Urothelium cell line (cell line): ENCODE data around the gene GOT1.

Source experiments
- DNase-seq: peaks from one replicate; pipeline ENCODE4 v3.0.0; 2011; ENCODE audit warnings: low spot score, mixed read lengths
- FAIRE-seq: peaks from 2 replicates; lab custom pipeline; 2011; peaks lifted over from hg19 to GRCh38; lab: Jason Lieb, UNC

Gene GOT1

DNA sequence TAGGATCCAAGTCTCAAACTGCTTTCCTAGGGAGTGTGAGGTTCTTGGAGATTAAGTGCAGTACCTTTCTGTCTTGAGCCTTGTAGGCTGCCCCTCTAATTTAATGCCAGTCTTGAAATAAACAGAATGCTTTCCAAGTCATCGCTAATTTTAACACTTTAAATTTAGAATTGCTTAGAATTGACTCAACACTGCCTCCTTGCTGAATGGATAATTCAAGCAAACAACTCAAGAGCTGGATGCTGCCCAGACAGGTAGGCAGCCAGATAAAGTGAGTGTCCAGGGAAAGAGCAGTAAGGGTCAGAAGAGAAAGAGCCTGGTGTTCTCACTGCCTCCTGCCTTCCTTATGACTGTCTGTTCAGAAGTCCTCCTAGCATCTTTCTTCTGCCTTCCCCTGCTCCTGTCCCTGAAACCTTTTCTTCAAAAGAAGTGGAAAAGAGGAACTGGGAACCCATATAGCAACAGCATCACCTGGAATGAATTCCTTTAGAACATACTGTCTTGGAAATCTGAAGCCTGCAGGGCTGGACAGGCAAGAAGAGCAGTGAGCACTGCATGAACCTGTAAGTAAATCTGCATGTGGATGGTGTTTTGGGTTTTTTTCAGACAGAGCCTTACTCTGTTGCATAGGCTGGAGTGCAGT is 3.1 kb upstream of the GOT1 start:
- DNase-seq (no peak), FAIRE-seq (no peak)

DNA sequence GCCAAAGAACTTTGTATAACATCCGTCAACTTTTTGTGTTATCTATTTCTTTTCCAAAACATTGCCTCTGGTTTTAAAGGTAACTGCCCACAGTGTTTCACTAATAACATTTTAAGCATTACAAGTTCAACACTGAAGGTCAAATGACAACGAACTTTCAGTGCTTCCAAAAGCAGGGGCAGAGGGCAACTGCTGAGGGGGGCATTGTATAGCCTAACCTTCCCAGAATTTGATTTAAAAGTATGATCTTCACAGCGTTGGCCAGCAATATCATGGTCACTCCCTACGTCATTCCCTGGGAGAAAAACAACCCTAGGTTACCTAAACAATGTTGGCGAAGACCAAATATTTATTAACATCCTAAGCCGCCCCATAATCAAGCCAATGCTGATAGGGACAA is 2.5 kb upstream of the GOT1 start:
- DNase-seq: no peak
- FAIRE-seq: no peak

DNA sequence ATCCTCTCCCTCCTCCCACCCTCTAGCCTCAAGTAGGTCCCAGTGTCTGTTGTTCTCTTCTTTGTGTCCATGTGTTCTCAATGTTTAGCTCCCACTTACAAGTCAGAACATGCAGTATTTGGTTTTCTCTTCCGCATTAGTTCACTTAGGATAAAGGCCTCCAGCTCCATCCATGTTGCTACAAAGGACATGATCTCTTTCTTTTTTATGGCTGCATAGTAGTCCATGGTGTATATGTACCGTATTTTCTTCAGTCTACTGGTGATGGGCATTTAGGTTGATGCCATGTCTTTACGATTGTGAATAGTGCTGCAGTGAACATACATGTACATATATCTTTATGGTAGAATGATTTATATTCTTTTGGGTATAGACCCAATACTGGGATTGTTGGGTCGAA is 1.6 kb upstream of the GOT1 start:
- FAIRE-seq (no peak), DNase-seq (no peak)

DNA sequence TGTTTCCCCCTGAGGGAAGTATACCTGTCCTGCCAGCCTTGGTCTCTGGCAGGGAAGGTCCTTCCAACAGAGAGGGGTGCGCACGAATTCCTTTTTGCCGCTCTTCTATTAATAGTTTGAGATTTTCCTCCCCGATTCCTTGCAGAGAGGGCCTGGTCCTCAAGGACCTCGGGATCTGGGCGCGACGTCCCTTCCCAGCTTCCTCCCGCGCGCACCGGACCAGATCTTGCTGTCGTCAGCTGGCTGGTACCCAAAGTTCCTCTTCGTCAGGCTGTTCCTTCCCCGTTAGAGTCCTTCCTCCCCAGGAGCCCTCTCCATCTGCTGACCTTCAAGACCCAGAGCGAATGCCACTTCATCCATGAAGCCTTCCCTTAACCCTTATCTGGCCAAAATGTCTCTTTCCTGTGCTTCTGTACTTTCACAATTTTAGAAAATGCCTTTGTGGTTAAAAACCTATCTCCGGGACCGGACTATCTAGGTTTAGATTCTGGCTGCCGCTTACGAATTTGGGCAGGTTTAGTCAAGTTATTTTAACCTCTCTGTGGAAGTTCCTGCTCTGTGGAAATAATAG is 851 bp upstream of the GOT1 start:
- peak; percentile 40 for DNase-seq

DNA sequence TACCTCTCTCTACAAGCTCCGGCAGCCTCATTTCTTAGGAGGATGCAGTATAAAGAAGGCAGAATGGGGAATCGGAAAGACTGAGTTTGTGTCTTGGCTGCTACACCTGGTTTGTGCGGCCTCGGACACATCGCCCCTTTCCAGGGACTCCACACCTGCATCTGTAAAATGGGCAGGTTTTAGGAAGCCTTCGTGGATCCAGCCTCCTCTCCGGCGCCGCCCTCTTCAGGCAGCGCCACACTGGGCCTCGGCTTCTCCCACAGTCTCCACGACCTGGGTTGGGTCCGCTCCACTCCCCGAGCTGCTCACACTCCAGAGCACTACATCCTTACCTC is 341 bp downstream of the GOT1 start:
- DNase-seq (no peak), FAIRE-seq (no peak)

More for the DNA sequence above, 851 bp upstream of the GOT1 start:
- FAIRE-seq: no peak

DNA sequence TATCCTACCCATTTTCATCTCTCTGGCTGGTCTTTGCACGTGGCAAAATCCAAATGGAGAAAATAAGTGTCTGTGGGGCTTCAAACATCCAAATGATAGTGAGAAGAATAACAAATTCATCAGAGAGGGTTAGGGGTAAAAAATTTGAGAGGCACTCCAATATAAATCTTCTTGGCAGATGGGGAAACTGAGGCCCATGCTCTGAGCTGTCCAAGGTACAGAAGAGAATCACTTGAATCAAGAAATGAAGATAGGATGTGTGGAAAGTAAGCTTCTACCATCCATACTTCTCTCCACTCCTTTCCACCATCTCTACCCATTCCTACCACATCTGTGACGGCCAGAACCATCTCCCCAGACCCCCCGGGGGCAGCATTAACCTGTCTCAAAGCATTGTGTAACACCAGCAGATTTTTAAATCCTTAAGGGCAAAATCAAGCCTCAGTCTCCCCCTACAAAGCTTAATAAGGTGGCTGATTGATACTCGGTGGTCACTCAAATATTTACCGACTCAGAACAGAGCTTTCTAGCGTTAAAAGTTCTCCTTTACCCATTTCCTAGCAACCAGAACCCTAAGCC is 818 bp downstream of the GOT1 start:
- DNase-seq (no peak), FAIRE-seq (no peak)

DNA sequence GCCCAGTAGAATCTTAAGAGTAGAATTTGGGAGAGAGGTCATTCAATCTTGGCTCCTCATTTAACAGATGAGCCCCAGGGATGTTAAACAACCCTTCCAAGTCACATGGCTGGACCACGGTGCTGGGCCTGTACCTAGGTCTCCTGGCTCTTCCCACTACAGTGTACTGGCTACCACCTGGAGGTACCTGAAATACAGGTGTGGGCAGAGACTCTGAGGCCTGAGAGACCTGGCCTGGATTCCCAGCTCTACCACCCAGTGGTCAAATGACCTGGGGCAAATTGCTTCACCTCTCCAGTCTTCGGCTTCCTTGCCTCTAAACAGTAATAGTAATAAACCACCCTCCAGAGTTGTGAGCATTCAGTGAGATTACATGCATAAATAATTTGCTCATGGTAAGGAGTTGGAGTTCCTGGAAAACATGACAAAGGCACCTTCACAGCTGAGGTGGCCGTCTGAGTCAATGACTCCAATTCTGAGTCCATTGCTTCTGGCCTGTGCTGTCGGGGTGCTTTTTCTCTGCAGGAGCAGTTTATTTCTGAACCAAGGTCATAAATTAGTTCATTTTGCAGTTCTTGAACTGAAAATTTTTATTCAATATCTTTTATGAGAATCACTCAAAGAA is 2.7 kb downstream of the GOT1 start:
- no peak for DNase-seq
- no peak for FAIRE-seq

DNA sequence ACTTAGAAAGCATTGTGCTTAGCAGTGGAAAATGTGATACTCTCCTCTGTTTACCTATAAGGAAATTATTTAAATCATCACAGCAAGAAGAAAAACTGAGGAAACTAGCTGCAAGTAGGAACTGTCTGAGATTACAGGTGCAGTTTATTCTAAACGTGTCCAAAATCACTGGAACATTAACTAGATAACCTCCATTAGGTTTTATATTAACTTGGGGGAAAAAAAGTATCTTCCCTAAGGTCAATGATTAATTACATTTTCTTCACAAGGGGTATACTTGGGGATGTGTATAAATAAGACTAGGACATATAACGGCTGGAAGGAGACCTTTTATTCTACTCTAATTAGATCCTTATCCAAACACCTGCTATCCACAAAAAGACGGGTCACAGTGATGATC is 3.7 kb downstream of the GOT1 start:
- no peak for FAIRE-seq
- DNase-seq: no peak

DNA sequence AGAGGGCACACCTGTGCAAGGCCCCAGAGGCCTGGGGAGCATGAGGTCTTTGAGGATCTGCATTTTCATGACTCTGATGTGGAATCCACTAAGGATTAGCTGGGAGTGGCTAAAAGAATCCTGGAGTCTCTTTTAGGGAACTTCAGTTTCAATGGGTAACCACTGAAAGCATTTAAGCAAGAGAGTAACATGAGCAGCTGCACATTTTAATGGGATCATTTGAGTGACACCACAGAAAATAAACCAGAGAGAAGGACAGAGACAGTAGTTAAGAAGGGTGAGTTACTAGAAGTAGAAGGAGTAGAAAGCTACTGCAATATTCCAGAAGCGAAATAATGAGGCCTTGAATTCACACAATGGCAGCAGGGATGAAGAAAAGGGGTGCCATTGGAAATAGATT is 5.2 kb downstream of the GOT1 start:
- no peak for DNase-seq
- FAIRE-seq: no peak

DNA sequence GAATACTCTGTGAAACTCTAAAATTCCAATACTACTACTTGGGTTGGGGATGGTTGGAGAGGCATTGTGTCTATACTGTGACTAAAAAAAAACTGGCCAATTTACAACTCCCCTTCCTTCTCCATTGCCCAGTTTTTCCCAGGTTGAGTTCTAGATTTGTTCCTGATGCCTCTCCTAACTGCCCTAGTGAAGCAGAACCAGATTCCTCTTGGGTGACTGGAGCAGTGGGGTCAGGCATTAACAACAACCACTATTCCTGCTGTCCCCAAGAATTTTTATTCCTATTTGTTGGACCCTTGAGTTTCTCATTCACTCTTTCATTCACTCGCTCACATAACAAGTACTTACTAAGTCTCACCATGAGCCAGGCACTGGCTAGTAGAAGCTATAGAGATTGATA is 5.8 kb downstream of the GOT1 start:
- FAIRE-seq (no peak), DNase-seq (no peak)

DNA sequence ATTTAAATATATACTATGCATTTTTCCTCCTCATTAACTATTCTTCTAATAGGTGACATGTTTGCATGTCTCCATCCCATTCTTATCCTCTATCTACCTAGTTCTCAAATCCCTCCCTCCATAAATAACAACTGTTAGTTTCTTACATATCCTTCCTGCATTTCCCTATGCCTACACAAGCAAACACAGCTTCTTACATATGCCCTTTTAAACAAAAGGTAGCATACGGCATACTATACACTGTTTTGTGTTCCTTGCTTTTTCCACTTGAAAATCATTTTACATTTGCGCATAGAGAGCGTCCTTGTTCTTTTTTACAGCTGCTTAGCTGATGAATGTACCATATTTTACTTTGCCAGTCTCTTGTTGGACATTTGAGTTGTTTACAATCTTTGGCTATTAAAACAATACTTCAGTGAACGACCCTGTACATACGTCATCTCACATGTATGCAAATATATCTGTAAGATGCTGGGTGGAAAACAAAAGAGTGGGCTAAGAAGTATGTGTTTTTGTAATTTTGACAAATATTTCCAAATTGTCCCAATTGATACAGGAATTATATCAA is 7.8 kb downstream of the GOT1 start:
- DNase-seq (no peak), FAIRE-seq (no peak)

DNA sequence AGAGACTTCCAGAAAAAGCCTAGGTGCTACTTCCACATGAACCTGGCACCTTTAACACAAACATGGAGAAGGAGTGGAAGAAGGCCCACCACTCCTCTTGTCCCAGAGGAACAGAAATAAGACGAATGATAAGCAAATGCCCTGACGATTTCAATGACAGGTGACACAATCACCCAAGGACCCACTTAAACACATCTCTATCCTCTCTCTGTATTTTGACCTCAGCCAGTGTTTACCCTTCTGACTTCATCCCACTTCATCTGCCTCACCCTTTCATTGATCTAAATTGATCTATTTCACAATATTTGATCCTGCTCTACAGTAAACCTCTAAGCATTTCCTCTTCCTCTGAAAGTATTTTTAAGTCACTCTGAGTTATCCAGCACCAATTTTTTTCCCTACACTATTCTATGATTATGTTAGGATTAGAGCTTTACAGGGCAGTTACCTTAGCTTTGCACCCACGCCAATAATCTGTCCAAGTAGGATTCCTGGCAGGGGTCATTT is 9.1 kb downstream of the GOT1 start:
- FAIRE-seq: no peak
- DNase-seq: no peak

DNA sequence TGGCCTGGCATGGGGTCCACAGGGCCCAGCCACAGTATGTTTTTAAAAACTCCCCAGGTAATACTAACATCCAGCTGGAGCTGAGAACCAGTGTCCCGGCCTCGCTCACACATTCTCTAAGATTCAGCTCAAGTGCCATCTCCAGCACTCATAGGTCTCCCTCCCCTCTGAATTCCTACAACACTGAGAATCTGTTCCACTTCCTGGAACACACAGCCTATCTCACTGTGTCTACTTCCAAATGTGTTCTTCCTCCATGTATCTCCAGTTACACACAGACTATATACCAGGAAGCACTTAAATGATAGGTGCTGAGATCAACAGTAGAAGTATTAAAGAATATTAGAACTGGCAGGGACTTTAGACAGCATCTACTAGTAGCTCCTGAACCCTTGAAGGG is 10.7 kb downstream of the GOT1 start:
- FAIRE-seq: no peak
- DNase-seq: no peak

DNA sequence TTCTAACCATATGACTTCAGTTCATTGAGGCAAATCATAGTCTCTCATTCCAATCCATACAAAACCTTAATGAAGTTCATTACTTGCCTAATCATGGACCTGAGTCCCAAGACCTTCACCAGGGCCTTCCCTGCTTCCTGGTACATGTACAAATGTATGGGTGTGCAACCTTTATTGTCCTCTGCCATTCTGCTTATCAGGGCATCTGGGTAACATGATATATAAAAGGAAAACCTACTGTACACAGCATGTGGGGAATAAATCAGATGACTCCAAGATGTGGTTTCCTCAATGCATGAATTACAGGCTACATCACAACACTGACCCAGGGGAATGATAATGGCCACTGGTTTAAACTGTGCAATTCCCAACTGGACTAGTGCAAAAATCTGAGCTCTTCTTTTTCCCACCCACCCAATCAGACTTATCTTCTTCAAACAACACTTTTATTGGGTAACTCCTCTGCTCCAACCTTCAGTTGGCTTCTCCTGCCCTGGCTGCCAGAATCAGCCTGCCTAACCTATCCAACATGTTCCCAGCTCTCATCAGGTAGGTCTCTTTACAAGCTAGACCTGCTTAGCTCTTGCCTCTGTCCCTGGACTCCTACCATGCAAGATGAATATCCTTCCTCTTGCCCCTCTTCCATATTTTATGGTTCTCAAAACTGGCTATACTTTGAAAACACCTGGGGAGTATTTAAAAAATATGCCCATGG is 11.4 kb downstream of the GOT1 start:
- FAIRE-seq (no peak), DNase-seq (no peak)

DNA sequence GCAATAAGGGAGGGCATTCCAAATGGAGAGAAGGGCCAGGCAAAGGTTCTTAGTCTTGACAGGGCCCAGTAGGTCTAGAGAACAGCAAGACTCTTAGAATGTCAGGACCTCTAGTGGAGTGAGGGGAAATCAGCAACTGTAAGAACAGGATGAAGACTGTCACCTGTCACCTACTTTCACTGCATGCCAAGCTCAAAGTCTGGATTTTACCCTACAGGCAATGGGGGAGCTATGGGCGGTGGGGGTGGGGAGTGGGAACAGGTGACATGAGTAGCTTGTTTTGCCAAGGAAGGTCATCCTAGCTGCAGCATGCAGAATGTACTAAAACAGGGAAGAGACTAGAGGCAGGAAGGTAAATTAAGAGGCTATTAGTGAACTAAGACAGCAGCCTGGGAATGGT is 18.3 kb downstream of the GOT1 start:
- FAIRE-seq: no peak
- no peak for DNase-seq

DNA sequence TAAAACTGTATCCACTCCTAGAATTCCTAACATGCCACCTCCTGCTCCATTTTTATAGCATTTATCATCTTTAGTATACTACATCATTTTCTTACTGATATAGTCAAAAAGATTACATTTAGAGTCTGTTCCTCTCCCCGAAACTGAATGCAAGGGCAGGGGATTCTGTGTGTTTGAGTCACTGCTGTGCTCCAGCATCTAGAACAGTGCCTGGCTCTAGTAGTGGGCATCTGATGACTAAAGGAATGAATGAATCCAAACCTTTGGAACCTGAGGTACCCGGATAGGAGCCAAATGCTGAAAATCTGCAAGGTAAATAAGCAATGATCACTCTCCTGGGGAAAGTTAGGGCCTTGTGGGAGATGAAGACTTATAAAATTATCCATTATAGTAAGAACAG is 18.9 kb downstream of the GOT1 start:
- DNase-seq (no peak), FAIRE-seq (no peak)

DNA sequence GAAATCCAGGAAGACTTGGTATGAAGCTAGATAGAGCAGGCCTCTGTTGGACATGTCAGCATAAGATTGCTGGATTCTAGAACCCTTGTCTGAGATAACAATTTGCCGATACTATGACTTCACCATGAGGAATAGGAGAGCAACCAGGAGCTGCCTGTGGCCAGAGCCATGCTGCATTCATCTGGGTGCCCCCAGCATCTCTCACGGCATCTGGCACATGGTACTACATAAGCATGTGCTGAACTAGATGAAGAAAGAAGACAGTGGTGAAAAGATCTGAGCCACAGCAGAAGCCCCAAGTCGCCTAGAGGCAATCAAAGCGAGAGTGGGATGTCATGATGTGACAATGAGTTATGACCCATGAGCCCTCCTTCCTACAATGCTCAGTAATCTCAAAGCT is 19.5 kb downstream of the GOT1 start:
- no peak for DNase-seq
- no peak for FAIRE-seq

DNA sequence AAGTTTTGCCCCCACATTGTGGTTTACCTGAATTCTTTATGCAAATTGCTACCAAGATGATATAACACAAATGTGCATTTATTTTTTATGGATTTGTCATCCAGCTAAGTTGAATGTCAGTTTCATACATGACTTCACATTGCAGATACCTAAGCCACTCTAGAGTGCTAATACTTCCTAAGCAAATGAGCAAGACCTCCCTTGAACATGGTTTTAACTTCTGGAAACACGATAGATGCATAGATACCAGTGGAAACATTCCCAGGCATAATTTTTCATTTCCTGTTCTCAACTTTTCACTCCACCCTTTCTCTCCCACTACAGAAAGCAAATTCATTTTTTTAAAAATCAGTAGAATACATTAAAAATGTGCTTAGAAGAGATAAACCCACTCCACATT is 20.3 kb downstream of the GOT1 start:
- FAIRE-seq (no peak), DNase-seq (no peak)

DNA sequence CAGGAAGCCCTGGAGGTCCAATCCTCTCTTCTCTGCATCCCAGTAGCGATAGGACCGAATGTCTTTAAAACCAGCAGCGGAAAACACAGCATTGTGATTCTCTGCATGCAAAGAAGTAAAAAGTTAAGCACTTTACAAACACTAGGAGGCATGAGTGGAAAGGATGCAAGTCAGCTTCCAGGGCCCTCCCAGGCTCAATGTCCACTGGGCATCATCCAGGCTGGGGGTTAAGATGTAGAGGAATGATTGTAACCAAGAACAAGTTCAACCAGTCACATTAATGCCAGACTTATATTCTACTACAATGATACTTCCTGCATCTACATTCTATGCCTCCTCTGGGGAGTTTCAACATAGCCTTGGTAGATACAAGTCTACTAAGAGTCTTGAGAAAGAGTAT is 24.3 kb downstream of the GOT1 start:
- DNase-seq: no peak
- FAIRE-seq: no peak

DNA sequence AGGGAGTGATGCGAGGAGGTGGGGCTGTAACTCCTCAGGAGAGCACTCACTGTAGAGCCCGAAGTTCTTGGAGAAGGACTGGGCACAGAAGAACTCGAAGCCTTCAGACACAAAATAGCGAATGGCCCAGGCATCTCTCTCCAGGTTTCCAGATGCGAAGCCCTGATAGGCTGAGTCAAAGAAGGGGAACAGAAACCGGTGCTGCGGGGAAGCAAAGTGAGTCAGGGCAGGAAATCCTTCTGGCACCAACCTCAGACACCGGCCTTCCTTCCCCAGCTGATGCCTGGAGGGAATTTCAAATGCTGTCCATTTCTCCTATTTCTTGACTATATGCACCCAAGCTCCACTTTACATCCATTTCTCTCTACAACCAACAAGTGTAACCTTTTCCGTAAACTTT is 26.8 kb downstream of the GOT1 start:
- no peak for DNase-seq

DNA sequence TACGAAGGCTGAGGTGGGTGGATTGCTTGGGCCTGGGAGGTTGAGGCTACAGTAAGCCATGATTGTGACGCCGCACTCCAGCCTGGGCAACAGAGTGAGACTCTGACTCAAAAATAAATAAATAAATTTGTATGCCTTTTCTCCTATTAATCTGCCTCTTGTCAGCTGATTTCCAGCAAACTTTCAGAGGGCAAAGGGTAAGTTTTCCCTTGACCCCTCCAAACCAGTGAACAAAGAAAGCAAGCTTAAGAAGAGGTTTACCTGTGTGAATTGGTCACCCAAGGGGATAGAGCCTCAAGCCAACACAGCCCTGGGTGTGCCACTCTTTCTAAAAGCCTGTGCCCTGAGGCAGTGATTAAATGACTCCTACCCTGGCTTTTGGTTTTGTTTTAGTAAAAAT is 30.8 kb downstream of the GOT1 start:
- FAIRE-seq: no peak
- no peak for DNase-seq

More for the DNA sequence above, 26.8 kb downstream of the GOT1 start:
- no peak for FAIRE-seq
